ENCODE data around the gene C22orf31.

The C22orf31 gene

DNA sequence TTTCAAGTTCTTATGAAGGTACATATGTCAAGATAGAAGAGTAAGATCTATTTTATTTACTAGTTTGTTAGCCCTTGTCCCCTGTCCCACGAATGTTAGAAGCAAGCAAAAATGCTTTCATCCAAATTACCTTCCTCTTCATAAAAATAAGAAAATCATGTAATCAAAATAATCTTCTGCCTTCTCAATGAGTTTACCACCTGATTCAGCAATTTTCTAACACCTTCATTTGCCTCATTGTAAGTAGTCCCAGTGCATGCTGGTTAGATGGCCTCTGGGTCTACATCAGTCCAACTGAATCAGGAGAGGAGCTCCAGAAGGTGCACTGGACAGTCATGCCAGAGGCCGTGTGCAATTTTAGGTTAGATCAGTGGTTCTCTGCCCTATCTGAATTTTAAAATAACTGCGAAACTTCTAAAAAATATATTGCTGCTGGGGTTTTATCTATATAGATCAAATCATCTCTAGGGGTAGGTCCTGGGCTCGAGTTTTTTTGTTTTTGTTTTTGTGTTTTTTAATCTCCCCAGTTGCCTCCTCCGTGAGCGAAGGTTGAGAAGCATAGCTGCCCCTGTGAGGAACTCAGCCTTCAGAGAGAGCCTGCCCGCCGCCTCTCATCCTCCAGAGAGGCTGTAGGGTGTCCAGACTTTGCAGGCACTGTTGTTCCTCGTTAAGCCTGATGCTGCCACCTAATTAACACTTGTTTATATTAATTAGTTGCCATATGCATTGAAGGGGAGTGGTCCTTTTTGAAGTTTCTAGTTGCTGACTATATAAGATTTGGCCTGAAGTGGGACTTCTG lies 32.2 kb downstream of the C22orf31 start:
- DNase-seq (ENCODE audit: low spot score), result no peak

DNA sequence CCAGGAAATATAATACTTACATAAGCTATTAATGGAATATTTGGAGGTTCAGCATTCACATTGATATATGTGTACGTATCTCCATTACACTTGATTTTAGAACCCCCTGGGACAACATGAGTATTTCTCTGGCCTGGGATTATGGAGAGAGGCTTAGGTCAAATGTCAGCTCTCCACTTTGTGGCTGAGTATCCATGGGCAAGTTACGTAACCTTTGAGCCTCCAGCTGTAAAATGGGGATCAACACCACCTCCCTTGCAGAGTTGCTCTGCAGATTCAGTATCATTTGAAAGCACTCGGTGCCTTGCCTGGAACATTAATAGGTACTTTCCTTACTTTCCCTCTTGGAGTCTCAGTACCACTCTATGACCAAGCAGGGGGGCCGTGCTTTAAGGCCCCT lies 33.2 kb downstream of the C22orf31 start:
- DNase-seq (ENCODE audit: low spot score), result no peak

DNA sequence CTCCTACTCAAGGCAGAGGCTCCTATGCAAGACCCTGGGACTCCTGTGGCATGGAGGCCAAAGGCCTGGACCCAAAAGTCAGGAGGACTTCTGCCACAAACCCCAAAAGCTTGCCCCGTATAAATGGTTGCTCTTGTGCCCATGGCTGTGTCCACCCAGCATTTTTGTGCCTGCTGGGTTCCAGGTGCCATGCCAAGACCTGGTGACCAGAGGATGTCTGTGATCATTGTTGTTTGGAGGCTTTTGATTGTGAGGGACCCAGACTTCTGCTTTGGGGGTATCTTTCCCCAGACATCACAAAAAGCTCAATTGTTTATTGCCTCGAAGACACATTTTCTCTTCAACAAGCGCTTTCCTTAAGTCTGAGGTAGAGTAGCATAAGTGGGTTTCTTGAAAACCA lies 35.1 kb downstream of the C22orf31 start:
- no peak for DNase-seq (ENCODE audit: low spot score)

DNA sequence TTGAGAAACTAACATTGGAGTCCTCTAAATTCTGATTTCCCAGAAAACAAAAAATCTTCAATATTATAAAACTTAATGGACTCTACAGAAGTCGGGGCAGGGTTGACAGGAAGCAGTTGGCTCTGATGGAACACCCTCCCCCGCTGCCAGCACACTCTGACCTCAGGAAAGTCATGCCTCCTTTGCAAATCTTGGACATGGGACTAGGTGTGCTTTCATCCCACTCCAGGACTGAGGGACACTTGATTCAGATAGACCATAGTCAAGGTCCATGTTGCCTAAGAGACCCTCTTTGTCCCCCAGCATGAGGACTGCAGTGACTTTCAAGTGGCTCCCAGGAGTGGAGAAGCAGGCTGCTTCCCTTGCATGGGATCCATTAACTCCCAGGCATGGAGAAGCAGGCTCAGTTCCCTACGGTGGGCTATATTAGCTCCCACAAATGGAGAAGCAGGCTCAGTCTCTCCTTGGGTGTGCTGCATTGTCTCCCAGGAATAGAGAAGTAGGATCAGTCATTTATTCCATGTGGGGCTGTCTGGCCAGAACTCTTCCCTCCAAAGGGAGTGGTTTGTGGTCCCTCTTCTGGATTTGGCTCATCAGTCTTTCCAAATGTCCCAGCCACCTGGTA lies 38.3 kb downstream of the C22orf31 start:
- DNase-seq (ENCODE audit: low spot score), result no peak

DNA sequence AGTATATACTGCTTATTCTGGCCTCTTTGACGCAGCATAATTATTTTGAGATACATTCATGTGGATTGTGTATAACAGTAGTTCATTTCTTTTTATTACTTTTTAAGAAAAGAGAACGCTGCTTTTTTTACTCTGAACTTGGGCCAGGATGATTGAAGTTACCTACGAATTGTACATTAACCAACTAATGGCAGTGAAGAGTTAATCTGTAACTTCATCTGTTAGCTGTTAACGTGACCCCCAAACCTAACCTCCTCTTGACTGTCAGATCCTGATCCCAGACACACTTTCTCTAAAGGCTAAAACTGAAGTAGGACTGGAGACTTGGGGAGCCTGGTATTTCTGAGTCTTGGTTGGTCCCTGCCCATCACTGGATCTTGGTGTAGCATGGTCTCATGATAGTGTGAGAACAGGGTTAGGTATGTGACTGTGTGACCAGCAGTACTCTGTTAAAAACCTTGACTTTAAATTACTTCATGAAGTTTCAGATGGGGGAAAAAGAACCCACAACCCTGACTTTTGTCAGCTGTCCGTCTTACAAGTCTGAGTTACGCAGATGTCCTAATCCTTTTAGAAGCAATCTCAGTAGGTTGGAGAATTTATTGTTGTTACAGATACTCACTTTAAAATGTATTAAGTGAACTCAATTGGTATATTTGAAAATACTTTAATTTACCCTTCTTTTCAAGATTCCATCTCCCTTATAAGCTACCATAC lies 39.4 kb downstream of the C22orf31 start:
- no peak for DNase-seq (ENCODE audit: low spot score)

DNA sequence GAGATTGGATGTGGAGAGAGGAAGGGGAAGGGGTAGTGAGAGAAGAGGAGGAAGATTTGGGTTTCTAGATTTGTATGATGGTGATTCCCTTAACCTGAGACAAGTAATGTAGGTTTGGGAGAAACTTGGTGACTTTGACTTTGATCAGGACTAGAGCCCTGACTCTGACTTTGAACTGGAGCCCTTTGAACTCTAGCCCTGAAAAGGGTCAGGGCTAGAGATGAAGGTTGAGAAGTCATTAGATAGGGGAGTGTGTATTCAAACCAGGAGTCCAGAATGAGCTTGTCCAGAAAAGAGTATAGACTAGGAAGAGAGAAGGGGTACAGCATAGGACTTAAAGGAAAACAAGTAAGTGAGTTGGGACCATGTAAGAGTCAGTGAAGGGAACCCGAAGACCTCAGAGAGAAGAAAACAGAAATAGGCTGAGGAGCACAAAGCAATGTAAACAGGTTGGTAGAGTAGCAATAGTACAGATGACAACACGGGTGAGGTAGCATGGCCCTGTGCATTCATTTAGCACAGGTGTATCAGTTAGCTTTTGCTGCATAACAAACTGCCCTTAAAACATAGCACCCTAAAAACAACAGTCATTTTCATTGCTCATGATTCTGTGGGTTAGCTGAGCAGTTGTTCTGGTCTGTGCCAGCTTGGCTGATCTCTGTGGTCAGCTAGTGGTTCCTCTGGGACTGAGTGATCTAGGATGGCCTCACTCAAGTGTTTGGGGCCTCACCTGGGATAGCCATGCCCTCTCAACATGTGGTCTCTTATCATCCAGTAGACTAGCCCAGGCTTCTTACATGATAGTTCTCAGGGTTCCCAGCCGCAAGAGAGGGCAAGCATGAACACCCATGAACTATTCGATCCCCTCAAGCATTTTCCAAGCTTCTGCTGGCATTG lies 43.1 kb downstream of the C22orf31 start:
- DNase-seq (ENCODE audit: low spot score), result no peak

DNA sequence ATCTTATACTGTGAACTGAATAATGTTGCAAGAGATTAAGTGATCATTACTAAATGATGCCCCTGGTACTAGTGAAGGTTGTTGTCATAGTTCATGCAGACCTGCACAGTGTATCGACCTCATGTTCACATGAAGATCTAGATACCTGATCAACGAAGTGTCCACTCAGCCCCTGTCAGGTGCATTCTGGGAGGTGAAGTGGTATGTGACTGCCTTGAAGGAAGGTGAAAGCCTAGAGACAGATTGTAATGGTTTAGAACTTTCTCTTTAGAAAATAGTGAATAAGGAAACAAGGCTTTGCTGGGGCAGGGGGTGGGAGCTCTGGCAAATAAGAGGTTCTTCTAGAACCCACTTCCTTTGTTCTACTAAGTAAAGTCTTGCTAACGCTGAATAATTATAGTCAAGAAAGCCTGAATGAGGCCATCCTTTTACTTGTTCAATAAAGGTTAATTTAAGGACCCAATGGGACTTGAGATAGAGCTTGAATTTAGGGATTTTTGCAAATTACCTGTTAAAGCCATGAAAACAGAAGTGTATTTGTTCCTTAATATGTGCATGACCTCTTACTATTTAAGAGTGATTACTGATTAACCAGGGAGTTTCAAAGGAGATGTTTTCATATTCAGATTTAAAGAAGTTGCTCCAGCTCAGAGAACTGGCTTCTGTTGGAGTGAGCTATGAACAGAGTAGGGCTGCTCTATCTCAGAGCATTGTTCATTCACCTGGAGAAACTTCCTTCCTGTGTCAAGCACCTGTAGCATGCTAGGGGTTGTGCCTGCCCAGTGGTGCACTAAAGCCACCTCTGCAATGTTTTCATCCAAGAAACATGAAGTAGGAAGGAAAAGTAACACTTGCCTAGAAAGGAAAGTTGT lies 45.3 kb downstream of the C22orf31 start:
- no peak for DNase-seq (ENCODE audit: low spot score)

DNA sequence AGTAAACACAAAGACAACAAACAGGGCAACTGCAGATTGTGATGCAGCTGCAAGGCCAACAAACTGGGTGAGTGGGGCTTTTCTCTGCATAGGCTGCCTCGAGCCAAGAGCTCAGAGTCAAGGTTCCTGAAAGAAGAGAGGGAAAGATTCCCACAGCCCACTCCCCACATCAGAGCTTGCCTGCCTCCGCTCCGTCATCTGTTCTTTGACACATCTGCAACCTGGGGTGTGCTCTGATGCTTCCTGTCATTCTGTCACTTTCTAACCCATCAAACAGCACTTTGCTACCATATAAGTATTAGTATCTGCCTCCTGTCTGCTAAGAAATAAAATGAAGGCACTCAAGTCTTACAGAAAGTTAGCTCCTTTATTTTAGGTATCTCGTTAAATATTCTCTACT lies 46.9 kb downstream of the C22orf31 start:
- no peak for DNase-seq (ENCODE audit: low spot score)

DNA sequence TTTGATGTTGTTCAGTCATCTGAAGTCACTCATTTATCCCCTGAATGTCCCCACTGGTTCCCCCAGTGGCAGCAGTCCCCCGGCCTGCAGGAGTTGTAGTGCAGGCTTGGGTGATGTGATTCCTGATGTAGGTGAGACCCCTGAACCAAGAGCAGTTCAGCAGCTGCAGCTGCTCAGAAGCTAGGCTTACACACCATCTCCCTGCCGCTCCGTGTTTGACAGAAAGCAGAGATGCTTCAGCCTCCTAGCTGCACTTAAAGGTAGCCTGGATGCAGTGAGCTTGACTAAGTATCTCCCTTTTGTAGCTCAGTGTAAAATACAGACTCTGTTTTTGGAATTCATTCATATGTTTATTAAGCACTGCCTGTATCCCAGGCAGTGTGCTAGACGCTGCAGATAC lies 47.3 kb downstream of the C22orf31 start:
- DNase-seq (ENCODE audit: low spot score), result no peak

DNA sequence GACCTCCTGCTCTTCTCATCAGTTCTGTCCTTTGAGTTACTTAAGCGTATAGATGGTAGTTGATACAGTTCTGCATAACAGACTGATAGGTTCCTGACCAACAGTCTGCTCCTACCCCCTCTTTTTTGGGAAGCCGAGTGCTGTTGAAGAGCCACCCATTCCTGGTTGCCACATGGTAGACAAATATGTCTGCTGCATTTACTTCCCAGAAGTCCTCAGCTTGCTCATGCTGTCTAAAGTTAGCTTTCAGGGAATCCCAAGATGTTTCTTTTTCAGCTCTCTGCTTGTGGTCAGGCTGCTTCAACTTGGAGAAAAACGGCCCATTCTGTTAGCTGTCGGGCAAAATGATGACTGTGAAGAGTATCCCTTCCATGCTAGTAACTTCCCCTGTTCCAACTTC lies 48.7 kb downstream of the C22orf31 start:
- DNase-seq (ENCODE audit: low spot score), result no peak

DNA sequence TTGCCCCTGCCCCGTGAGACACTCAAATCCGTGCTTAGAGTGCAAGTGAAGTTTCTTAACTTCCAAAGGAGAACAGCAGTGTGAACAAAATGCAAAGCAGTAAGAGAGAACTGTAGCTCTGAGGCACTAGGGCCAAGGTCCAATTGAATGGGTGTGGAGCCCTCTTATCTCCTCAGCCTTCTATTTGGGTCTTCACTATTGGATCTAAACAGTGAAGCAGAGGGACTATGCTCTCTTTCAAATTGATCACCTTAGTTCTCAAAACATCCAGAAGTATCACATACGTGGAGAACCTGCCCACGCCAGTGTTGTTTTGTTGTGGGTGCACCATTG lies 49.6 kb downstream of the C22orf31 start:
- no peak for DNase-seq (ENCODE audit: low spot score)

DNA sequence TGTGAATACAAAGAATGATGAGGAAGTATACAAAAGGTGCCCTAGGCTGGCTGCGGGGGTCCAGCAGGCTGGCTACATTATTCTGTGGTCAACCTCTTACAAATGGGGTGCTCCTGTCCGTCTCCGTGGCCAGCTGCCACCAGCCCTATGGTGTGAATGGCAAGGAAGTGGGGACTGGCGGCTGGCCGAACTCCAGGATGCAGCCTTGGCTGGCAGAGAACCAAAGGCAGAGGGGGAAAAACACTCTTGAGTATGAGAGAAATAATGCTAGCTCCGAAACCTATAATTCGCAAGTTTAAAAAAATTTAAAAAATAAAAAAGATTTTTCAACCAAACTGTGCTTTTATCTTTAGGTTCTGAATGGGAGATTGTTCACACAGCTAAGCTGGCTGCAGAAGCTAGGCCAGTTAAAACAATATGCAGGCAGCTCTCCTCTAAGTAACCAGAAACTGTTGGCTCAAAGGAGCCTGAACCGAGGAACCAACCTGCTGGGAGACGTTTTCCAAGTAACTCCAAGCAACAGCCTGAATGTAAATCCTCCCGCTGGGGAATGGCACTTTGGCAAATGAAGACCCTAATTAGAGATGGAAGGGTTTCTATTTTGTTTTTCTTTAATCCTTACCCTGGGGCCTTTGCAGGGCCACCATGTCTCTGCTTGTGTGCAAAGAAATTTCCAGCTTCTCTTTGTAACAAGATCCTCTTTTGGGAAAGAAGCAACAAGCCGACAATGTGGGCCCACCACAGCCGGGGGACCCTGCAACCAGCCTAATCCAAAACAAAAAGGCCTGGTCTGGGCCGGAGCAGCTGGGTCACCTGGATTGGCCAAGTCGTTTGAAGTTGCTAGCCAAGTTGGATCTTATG lies 50.2 kb downstream of the C22orf31 start:
- no peak for DNase-seq (ENCODE audit: low spot score)

DNA sequence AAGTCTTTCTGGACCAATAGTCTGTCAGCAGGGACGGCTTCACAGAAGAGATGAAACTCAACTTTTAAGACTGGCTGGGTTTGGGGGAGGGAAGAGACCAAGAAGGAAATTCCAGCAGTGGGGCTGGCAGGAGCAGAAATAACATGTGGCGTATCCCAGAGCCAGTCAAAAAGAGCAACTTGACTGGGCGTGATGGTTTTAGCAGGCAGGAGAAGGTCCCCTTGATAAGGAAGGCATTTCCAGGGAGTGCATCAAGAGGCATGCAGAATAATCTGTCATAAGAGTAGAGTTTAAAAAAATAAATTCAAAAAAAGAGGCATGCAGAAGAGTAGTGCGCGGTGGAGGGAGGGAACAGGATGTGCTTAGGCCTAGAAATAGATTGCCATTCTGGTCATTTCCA lies 52.5 kb downstream of the C22orf31 start:
- no peak for DNase-seq (ENCODE audit: low spot score)

Measured in D341Med (cell line).